HCT116 (cell line): Measurements from ENCODE around the gene HMHB1. TPM values are rescaled to one million over a fixed set of nuclear protein-coding genes. Genes with fewer than 3 reads are reported as not detected.

Source experiments
- ATAC-seq: fragments of 200-7000 bp; cut with Tn5 transposase; 2 replicates; pipeline ENCODE4 v1.9.1; 2020; ENCODE audit warnings: mild to moderate bottlenecking, moderate library complexity
- BruUV-seq: library from RNA; stranded (reverse); fragments of 400-500 nt; replicated peaks from 2 replicates; lab custom pipeline; 2021; lab: Mats Ljungman, UMichigan
- CTCF ChIA-PET: fragments of 300-600 bp; sonication (Branson Sonifier 250); formaldehyde crosslinking; loops from one replicate; lab custom pipeline; 2021; ENCODE audit warnings: antibody characterized with exemption; lab: Charles Lee
- POLR2A ChIA-PET: fragments of 300-600, 350-600 bp; sonication (Branson Sonifier 250); formaldehyde crosslinking; loops from one replicate; lab custom pipeline; 2021; ENCODE audit warnings: antibody characterized with exemption; lab: Charles Lee
- RAD21 ChIA-PET, 2 experiments: fragments of 300-600 bp; sonication (Branson Sonifier 250); formaldehyde crosslinking; loops; one replicate each; lab custom pipeline; 2023; ENCODE audit warnings: low total read pairs in 2 of 2; ENCODE audit not compliant: uncharacterized antibody in 2 of 2, unreplicated experiment in 2 of 2, low non-redundant PET in 1 of 2; lab: Charles Lee
- DNase-seq: peaks from one replicate; pipeline ENCODE4 v3.0.0-alpha.2; 2010; ENCODE audit warnings: low read depth, low spot score
- H2AFZ ChIP-seq: fragments of 200-600 bp; shearing (Covaris generic), sonication (generic); 2 replicates; pipeline ENCODE4 v1.6.1; 2017; ENCODE audit warnings: low read depth, mixed run types, mixed read lengths, antibody characterized with exemption, low read length; ENCODE audit not compliant: poor library complexity, severe bottlenecking
- H3K27ac ChIP-seq: 2 replicates; pipeline ENCODE4 v1.5.1; 2012; ENCODE audit warnings: low read depth, low read length
- H3K27me3 ChIP-seq: fragments of 200-600 bp; sonication (generic); 2 replicates; pipeline ENCODE4 v1.6.1; 2016; ENCODE audit warnings: mixed run types, low read length, mixed read lengths; ENCODE audit not compliant: insufficient read depth
- H3K36me3 ChIP-seq, 2 experiments: fragments of 200-500 bp in 1 of 2; fragments of 200-600 bp in 1 of 2; sonication (Bioruptor generic) in 1 of 2; sonication (generic) in 1 of 2; 2 replicates each; pipeline versions ENCODE4 v1.5.1 to v1.6.1; 2014 to 2016; ENCODE audit warnings: low read length in 2 of 2, inconsistent platforms in 1 of 2, mixed read lengths in 1 of 2, mixed run types in 1 of 2; ENCODE audit not compliant: insufficient read depth in 2 of 2, control insufficient read depth in 1 of 2
- H3K4me1 ChIP-seq, 2 experiments: fragments of 200-600 bp in 1 of 2; sonication (generic) in 1 of 2; 2 replicates each; pipeline versions ENCODE4 v1.5.1 to v1.6.1; 2012 to 2017; ENCODE audit warnings: low read length in 2 of 2, inconsistent platforms in 1 of 2, mild to moderate bottlenecking in 1 of 2, mixed read lengths in 1 of 2, mixed run types in 1 of 2, moderate library complexity in 1 of 2; ENCODE audit not compliant: insufficient read depth in 2 of 2, control insufficient read depth in 1 of 2
- H3K4me2 ChIP-seq: fragments of 200-600 bp; sonication (generic); 2 replicates; pipeline ENCODE4 v1.6.1; 2017; ENCODE audit warnings: mixed run types, low read length, mixed read lengths
- H3K4me3 ChIP-seq, 2 experiments: fragments of 200-600 bp in 1 of 2; sonication (generic) in 1 of 2; replicated peaks in 1 of 2; 2 replicates each; pipeline ENCODE4 v1.5.1; 2011 to 2016; ENCODE audit warnings: low read length in 2 of 2, control low read depth in 1 of 2, low read depth in 1 of 2, mild to moderate bottlenecking in 1 of 2, mixed read lengths in 1 of 2, mixed run types in 1 of 2
- H3K79me2 ChIP-seq: fragments of 200-600 bp; sonication (generic); 2 replicates; pipeline ENCODE4 v1.6.1; 2017; ENCODE audit warnings: mild to moderate bottlenecking, mixed run types, low read length, moderate library complexity, mixed read lengths; ENCODE audit not compliant: insufficient read depth
- H3K9ac ChIP-seq: fragments of 200-600 bp; sonication (generic); 2 replicates; pipeline ENCODE4 v1.6.1; 2016; ENCODE audit warnings: low read length, mixed read lengths
- H3K9me2 ChIP-seq: fragments of 200-600 bp; sonication (generic), shearing (Covaris generic); 2 replicates; pipeline ENCODE4 v1.6.1; 2017; ENCODE audit warnings: mixed run types, mild to moderate bottlenecking, moderate library complexity; ENCODE audit not compliant: insufficient read depth
- H3K9me3 ChIP-seq, 2 experiments: fragments of 200-500 bp in 1 of 2; fragments of 200-600 bp in 1 of 2; sonication (Bioruptor generic) in 1 of 2; sonication (generic) in 1 of 2; 2 replicates each; pipeline ENCODE4 v1.6.1; 2014 to 2017; ENCODE audit warnings: low read length in 2 of 2, mixed read lengths in 2 of 2, inconsistent platforms in 1 of 2, low read depth in 1 of 2, mild to moderate bottlenecking in 1 of 2, mixed run types in 1 of 2, moderate library complexity in 1 of 2; ENCODE audit not compliant: control insufficient read depth in 1 of 2, insufficient read depth in 1 of 2
- H4K20me1 ChIP-seq: fragments of 200-600 bp; sonication (generic), shearing (Covaris generic); 2 replicates; pipeline ENCODE4 v1.6.1; 2017; ENCODE audit warnings: mixed run types, mild to moderate bottlenecking, moderate library complexity; ENCODE audit not compliant: insufficient read depth
- CBX3 ChIP-seq: IDR thresholded peaks from 2 replicates; pipeline ENCODE4 v1.6.1; 2012; ENCODE audit warnings: low read depth
- CEBPB ChIP-seq: IDR thresholded peaks from 2 replicates; pipeline ENCODE4 v1.6.1; 2012; ENCODE audit warnings: low read depth
- ELF1 ChIP-seq: IDR thresholded peaks from 2 replicates; pipeline ENCODE4 v1.6.1; 2012; ENCODE audit warnings: low read depth, borderline replicate concordance
- JUND ChIP-seq: IDR thresholded peaks from 2 replicates; pipeline ENCODE4 v1.6.1; 2012
- MAX ChIP-seq: IDR thresholded peaks from 2 replicates; pipeline ENCODE4 v1.6.1; 2012
- POLR2A ChIP-seq: IDR thresholded peaks from 2 replicates; pipeline ENCODE4 v1.7.0; 2011; ENCODE audit warnings: borderline replicate concordance; ENCODE audit not compliant: insufficient read depth, insufficient read length; ENCODE audit errors: extremely low read depth
- POLR2AphosphoS5 ChIP-seq: IDR thresholded peaks from 2 replicates; pipeline ENCODE4 v1.6.1; 2011; ENCODE audit warnings: mild to moderate bottlenecking, low read depth, low read length, moderate library complexity
- SP1 ChIP-seq: IDR thresholded peaks from 2 replicates; pipeline ENCODE4 v1.6.1; 2012; ENCODE audit warnings: low read depth
- TCF7L2 ChIP-seq: IDR thresholded peaks from 2 replicates; pipeline ENCODE4 v1.7.0; 2011; ENCODE audit warnings: borderline replicate concordance, inconsistent platforms; ENCODE audit not compliant: insufficient read depth, insufficient read length; ENCODE audit errors: extremely low read depth
- intact Hi-C: fragments of 100-400 bp; cut with micrococcal nuclease; formaldehyde crosslinking; loops from 2 replicates; pipeline ENCODE4 v1.10.0; 2022
- total RNA-seq: library from RNA; stranded (reverse); gene quantifications from one replicate; pipeline ENCODE4 v1.2.1, GENCODE V29; 2021; ENCODE audit not compliant: unreplicated experiment

HMHB1 gene
- total RNA-seq, 1 experiment from 2014 or later = not detected

DNA sequence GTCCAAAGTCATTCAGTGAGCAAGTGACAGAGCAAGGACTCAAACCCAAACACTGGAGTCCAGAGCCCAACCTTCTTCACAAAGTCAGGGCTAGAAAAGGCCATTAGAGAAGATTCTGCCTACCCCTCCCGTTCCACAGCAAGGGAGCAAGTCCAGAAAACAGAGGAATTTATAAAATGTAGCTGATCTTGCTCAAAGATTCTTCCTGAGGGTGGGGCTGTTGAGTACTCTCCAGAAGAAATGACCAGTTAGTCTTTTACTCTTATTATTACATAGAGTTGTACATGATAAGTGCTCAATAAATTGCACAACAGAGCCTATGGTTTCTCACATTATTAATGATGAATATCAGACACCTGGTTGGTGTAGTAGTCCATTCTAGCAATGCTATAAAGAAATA is 39.3 kb upstream of the HMHB1 start:
- Histone ChIP-seq H3K27me3 (no peaks in the 10 kb centered on the region), H3K9me3 (no peaks in the 10 kb centered on the region), H3K79me2 (no peaks in the 10 kb centered on the region), H3K36me3 (no peaks in the 10 kb centered on the region), H3K9me2 (no peaks in the 10 kb centered on the region), H3K4me1 (peaks cover 0 to 2% of the 10 kb centered on the region in 2 experiments; a peak in 1 of 4 replicates), H3K4me2 (no peak overlapping the region), H3K4me3 (no peak overlapping the region), H4K20me1 (no peaks in the 10 kb centered on the region), H3K27ac (no peak overlapping the region), H2AFZ (no peak overlapping the region), H3K9ac (no peak overlapping the region)
- ATAC-seq (no peak), DNase-seq (no peak)
- ChIA-PET CTCF (no interaction called here), RAD21 (no interaction called here), POLR2A (no interaction called here)
- TF ChIP-seq JUND = no peak
- TF ChIP-seq TCF7L2 = no peak
- intact Hi-C loops = no loop called here
- no TSS peak for BruUV-seq

GRCh38 chr5:143775258-143775657 is 36.7 kb upstream of the HMHB1 start:
- Histone ChIP-seq H3K27me3 (no peaks in the 10 kb centered on the region), H3K4me2 (no peak overlapping the region), H3K9me3 (no peaks in the 10 kb centered on the region), H3K4me1 (peaks cover 0 to 2% of the 10 kb centered on the region in 2 experiments; a peak in 1 of 4 replicates), H2AFZ (no peak overlapping the region), H3K9ac (no peak overlapping the region), H3K9me2 (no peaks in the 10 kb centered on the region), H3K4me3 (no peak overlapping the region), H4K20me1 (no peaks in the 10 kb centered on the region), H3K79me2 (no peaks in the 10 kb centered on the region), H3K27ac (no peak overlapping the region), H3K36me3 (no peaks in the 10 kb centered on the region)
- DNase-seq (no peak), ATAC-seq (no peak)
- CTCF ChIA-PET = no interaction called here
- POLR2A ChIA-PET = no interaction called here
- RAD21 ChIA-PET = no interaction called here
- BruUV-seq = no TSS peak
- intact Hi-C loops = no loop called here
- TF ChIP-seq MAX (no peak), CBX3 (no peak), POLR2AphosphoS5 (no peak), POLR2A (no peak), SP1 (no peak), JUND (no peak), CEBPB (no peak), ELF1 (no peak)
